ENCODE measurements around the gene SLC38A10. TPM values are rescaled to one million over a fixed set of nuclear protein-coding genes. Genes with fewer than 3 reads are reported as not detected.
A peak's percentile ranks its signal among the peaks of the same experiment; 100 is the strongest.

Gene SLC38A10
- total and polyA plus RNA-seq, 2 of the 4 experiments (the other 2 are of a cell fraction): 12.7 to 46.7 TPM

- ATAC-seq (ENCODE audit: low read depth) (no peak), DNase-seq (no peak)
- Histone ChIP-seq H2AFZ (replicated peaks; ENCODE audit: low read length, poor library complexity) (peak overlapping the region; percentile 43), H3K9me1 (ENCODE audit: insufficient read depth, low read length) (no peaks in the 10 kb centered on the region), H3K4ac (ENCODE audit: low read depth, low read length) (no peak overlapping the region), H3K4me1 (ENCODE audit: control insufficient read depth, insufficient read depth, low read length) (peaks cover 2% of the 10 kb centered on the region; the same call in 1 of the 2 replicates), H3K36me3 (ENCODE audit: control insufficient read depth, insufficient read depth, low read length) (peaks cover 39% of the 10 kb centered on the region), H2BK15ac (ENCODE audit: low read depth, low read length) (no peak overlapping the region), H3K56ac (ENCODE audit: extremely low read depth, insufficient read depth, low read length) (no peak overlapping the region), H3K79me1 (ENCODE audit: low read depth in 1 of 2, low read length in 2 of 2) (peaks cover 4 to 30% of the 10 kb centered on the region in 2 experiments; a peak in 3 of 4 replicates), H2BK20ac (ENCODE audit: low read depth, low read length) (no peak overlapping the region), H2AK9ac (replicated peaks; ENCODE audit: low read depth, low read length, poor library complexity) (peak overlapping the region; percentile 28), H4K91ac (ENCODE audit: insufficient read depth, low read depth, low read length) (no peak overlapping the region), H3K9ac (ENCODE audit: low read depth, low read length) (no peak overlapping the region), H4K5ac (ENCODE audit: low read depth, low read length) (no peak overlapping the region), H2BK120ac (ENCODE audit: low read depth, low read length) (no peak overlapping the region), H3K9me3 (ENCODE audit: control insufficient read depth, insufficient read depth, low read length) (peaks cover 3% of the 10 kb centered on the region; the same call in 1 of the 2 replicates), H3K18ac (ENCODE audit: low read depth, low read length) (no peak overlapping the region), H2BK5ac (ENCODE audit: low read depth, low read length, poor library complexity, severe bottlenecking) (no peak overlapping the region), H4K8ac (ENCODE audit: low read depth in 2 of 2, low read length in 2 of 2) (no peak overlapping the region), H3K14ac (replicated peaks; ENCODE audit: low read depth, low read length) (no peak overlapping the region), H3K27ac (ENCODE audit: insufficient read depth, low read length) (no peak overlapping the region), H3K4me2 (ENCODE audit: low read depth, low read length) (no peak overlapping the region), H4K20me1 (ENCODE audit: insufficient read depth, low read length) (peaks cover 27% of the 10 kb centered on the region), H2AK5ac (ENCODE audit: low read depth, low read length) (no peak overlapping the region), H3K23ac (ENCODE audit: low read depth, low read length) (no peak overlapping the region), H3K4me3 (ENCODE audit: insufficient read depth, low read depth, low read length) (no peak overlapping the region), H3K27me3 (ENCODE audit: control insufficient read depth, insufficient read depth, low read length) (no peaks in the 10 kb centered on the region)
- no TSS peak for BruUV-seq (replicated peaks)
- dilution Hi-C loops (cut with HindIII; ENCODE audit: low sequenced_read_pairs, unreplicated experiment): no loop called here
- 91% methylated on average over 30 of the region's 31 CpGs; no CpG with 5 or more reads in 1 of the 2 experiments for WGBS, 2 experiments (ENCODE audit: extremely low coverage in 2 of 2, insufficient read length in 1 of 2)
- TF ChIP-seq POLR2A (IDR thresholded peaks at IDR 0.05; ENCODE audit: low read depth, low read length): no peak
- no peak for TF ChIP-seq USF2 (IDR thresholded peaks at IDR 0.05; ENCODE audit: low read depth, low read length)
- TF ChIP-seq ELK1 (IDR thresholded peaks at IDR 0.05; ENCODE audit: borderline replicate concordance, low read depth, low read length): no peak
- TF ChIP-seq RAD21 (IDR thresholded peaks at IDR 0.05; ENCODE audit: low read length): no peak
- no peak for TF ChIP-seq SMC3 (IDR thresholded peaks at IDR 0.05; ENCODE audit: low read depth, low read length)
- no peak for TF ChIP-seq RCOR1 (IDR thresholded peaks at IDR 0.05; ENCODE audit: insufficient replicate concordance, low read length)
- no peak for TF ChIP-seq MXI1 (IDR thresholded peaks at IDR 0.05; ENCODE audit: borderline replicate concordance, low read depth, low read length)
- TF ChIP-seq BHLHE40 (IDR thresholded peaks at IDR 0.05; ENCODE audit: low read depth, low read length): no peak
- TF ChIP-seq CHD1 (IDR thresholded peaks at IDR 0.05; ENCODE audit: low read depth, low read length): no peak
- TF ChIP-seq MAZ (IDR thresholded peaks at IDR 0.05; ENCODE audit: borderline replicate concordance, low read depth, low read length): no peak
- TF ChIP-seq NFE2L2 (IDR thresholded peaks at IDR 0.05; ENCODE audit: low read depth, low read length): no peak
- TF ChIP-seq, protein P1, sequence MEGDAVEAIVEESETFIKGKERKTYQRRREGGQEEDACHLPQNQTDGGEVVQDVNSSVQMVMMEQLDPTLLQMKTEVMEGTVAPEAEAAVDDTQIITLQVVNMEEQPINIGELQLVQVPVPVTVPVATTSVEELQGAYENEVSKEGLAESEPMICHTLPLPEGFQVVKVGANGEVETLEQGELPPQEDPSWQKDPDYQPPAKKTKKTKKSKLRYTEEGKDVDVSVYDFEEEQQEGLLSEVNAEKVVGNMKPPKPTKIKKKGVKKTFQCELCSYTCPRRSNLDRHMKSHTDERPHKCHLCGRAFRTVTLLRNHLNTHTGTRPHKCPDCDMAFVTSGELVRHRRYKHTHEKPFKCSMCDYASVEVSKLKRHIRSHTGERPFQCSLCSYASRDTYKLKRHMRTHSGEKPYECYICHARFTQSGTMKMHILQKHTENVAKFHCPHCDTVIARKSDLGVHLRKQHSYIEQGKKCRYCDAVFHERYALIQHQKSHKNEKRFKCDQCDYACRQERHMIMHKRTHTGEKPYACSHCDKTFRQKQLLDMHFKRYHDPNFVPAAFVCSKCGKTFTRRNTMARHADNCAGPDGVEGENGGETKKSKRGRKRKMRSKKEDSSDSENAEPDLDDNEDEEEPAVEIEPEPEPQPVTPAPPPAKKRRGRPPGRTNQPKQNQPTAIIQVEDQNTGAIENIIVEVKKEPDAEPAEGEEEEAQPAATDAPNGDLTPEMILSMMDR (conservative IDR thresholded peaks at IDR 0.05; ENCODE audit: low read depth, low read length): no peak
- TF ChIP-seq FOS (IDR thresholded peaks at IDR 0.05; ENCODE audit: low read depth, low read length): no peak
- no peak for TF ChIP-seq RFX5 (IDR thresholded peaks at IDR 0.05; ENCODE audit: low read depth, low read length)
- no peak for TF ChIP-seq CEBPB (IDR thresholded peaks at IDR 0.05; ENCODE audit: low read depth, low read length)
- TF ChIP-seq MAFK (IDR thresholded peaks at IDR 0.05; ENCODE audit: low read depth, low read length): no peak
- POLR2A ChIA-PET (ENCODE audit: unreplicated experiment): no interaction called here
- CTCF ChIA-PET: no interaction called here
- intact Hi-C loops (cut with micrococcal nuclease): no loop called here
- in situ Hi-C loops (cut with MboI; ENCODE audit: low sequenced_read_pairs): no loop called here
Measured at GRCh38 chr17:81231121-81231645, 63.9 kb downstream of the SLC38A10 start.

Measured in IMR-90 (cell line).